WI38 (cell line): Measurements from ENCODE around the gene NMT2.
"Not testable (repeated sequence)": the region's sequence is repeated elsewhere in the genome, so short reads cannot be mapped to it uniquely, and the experiment has no call there.

Experiments used
- H3K4me3 ChIP-seq: 2 replicates; pipeline ENCODE4 v1.5.1; 2011; ENCODE audit warnings: low read depth, mild to moderate bottlenecking, control low read depth, low read length
- TF ChIP-seq, protein P1 (sequence below): IDR thresholded peaks from 2 replicates; pipeline ENCODE4 v1.5.1; 2012; ENCODE audit warnings: low read depth, mild to moderate bottlenecking, control low read depth, low read length

NMT2 gene

DNA sequence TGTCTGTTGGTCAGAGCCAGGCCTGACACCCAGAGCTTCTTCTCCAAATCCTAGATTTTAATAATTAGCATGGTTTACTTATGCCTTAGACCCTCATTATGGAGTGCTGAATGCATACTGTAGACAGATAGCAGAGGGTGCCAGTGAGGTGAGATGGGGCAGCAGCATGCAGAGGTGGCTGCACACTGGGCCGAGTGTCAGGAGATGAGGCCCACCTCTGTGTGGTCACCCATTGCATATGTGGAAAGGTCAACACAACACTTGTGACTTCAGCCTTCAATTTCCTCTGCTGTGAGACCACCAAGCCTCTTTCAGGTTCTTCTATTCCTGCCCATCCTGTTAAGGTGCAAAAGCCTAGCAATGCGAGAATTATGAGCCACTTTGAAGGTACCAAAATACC, 39.7 kb upstream of the NMT2 start:
- TF ChIP-seq, protein P1, sequence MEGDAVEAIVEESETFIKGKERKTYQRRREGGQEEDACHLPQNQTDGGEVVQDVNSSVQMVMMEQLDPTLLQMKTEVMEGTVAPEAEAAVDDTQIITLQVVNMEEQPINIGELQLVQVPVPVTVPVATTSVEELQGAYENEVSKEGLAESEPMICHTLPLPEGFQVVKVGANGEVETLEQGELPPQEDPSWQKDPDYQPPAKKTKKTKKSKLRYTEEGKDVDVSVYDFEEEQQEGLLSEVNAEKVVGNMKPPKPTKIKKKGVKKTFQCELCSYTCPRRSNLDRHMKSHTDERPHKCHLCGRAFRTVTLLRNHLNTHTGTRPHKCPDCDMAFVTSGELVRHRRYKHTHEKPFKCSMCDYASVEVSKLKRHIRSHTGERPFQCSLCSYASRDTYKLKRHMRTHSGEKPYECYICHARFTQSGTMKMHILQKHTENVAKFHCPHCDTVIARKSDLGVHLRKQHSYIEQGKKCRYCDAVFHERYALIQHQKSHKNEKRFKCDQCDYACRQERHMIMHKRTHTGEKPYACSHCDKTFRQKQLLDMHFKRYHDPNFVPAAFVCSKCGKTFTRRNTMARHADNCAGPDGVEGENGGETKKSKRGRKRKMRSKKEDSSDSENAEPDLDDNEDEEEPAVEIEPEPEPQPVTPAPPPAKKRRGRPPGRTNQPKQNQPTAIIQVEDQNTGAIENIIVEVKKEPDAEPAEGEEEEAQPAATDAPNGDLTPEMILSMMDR: no peak
- no peak overlapping the region for H3K4me3 ChIP-seq

DNA sequence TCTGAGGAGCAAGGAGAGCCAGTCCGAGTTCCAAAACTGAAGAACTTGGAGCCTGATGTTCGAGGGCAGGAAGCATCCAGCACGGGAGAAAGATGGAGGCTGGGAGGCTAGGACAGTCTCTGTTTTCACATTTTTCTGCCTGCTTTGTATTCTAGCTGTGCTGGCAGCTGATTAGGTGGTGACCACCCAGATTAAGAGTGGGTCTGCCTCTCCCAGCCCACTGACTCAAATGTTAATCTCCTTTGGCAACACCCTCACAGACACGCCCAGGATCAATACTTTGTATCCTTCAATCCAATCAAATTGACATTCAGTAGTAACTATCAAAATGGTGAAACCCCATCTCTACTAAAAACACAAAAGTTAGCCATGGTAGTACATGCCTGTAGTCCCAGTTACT, 38.9 kb upstream of the NMT2 start:
- not testable (repeated sequence) for H3K4me3 ChIP-seq

DNA sequence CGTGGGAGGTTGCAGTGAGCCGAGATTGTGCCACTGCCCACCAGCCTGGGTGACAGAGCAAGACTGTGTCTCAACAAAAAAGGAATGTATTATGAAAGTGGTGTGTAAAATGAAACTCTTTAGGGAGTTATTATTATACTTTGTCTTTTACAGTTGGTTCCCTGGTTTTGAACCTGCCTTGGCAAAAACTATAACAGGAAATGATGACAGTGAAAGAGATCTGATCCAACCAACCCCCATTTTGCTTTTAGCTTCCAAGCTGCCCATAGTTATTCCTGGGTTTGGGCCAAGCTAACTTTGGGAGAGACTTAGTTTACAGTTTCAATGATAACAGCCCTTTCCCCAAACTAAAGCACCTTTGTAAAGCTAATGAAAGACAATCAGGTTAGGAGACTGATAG, 34.1 kb upstream of the NMT2 start:
- TF ChIP-seq, protein P1: no peak
- no peak overlapping the region for H3K4me3 ChIP-seq

DNA sequence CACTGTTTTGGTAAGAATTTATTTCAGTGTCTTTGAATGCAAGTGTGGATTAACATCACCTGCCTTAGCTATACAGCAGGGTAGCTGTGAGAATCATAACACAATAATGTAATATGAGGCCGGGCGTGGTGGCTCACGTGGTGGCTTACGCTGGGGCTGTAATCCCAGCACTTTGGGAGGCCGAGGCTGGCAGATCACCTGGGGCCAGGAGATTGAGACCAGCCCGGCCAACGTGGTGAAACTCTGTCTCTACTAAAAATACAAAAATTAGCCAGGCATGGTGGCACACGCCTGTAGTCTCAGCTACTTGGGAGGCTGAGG, 33.8 kb upstream of the NMT2 start:
- H3K4me3 ChIP-seq: peak overlapping the region; percentile 34

DNA sequence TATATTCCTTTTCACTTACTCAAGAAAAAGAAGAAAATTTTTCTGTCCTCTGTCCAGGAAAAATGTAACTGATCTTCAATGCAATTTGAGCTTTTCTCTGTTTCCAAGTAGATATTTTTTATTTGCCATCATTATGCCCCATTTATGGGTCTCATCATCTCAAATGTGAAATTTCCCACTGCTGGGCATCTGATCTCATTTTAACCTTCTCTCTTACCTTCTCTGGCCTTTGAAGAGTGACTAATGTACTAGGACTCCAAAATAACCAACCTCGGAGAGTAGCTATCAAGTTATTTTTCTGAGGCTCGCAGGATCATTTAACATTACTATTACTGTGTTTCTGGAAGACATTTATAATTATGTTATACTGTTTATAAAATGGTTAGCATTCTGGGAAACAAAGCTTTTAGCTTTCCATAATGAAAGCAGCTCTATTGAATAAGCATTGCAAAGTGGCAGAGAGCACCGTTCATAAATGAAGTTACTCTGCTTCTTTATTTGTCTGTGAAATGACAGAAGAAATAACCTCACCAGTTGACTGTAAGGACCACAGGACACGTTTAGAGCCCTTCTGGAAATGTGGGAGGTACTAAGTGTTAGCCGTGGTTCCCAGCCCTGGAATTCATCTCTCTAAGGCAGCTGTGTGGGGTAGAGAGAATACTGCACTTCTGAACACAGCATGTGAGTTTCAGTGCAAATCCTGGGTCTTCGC, 33.3 kb upstream of the NMT2 start:
- TF ChIP-seq, protein P1: no peak
- H3K4me3 ChIP-seq: peak overlapping the region; percentile 34

DNA sequence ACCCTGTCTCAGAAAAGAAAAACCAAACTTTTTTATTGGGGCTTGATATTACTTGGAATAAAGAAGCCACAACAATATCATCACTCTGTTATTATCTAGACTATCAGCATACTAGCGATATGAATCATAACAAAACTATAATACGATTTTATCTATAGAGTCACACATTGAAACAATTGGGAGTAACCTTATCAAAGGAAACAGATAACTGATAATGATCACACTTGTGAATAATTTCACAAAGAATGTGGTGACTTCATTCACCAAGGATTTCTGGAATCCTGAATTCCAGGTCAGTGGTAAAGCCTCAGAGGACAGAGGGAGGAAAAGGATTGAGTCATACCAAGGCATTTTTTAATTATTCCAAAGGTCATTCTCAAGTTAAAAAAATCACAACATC, 32.1 kb upstream of the NMT2 start:
- TF ChIP-seq, protein P1: no peak
- no peak overlapping the region for H3K4me3 ChIP-seq

DNA sequence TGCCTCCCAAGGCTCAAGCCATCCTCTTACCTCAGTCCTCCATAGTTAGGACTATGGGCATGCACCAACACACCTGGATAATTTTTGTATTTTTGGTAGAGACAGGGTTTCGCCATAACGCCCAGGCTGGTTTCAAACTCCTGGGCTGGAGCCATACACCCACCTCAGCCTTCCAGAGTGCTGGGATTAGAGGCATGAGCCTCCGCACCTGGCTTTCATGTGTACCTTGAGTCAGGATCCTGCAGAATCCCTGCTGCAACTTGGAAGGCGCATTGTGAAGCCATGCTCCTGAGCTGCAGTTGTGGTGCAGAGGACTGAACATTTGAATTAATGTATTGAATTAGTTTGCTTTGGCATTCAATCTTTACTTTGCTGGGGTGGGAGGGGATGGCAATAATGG, 29.4 kb upstream of the NMT2 start:
- TF ChIP-seq, protein P1: no peak
- no peak overlapping the region for H3K4me3 ChIP-seq

DNA sequence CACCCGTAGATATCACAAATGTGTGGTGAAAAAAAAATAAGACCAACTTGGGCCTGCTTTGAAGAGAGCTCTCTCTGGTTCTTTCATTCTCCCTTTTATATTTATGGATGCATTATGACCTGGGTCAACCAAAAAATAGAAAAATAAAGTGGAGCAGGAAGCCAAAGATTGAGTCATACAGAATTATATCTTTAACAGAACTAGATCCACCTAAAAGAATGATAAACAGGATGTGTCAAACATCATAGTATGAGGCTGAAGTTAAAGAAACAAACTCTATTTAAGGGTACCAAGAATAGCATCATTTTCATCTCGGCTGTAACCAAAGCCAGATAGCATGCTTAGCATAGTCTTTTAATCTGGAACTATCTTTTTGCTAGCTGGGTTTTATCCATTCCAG, 28.8 kb upstream of the NMT2 start:
- TF ChIP-seq, protein P1: no peak
- no peak overlapping the region for H3K4me3 ChIP-seq
